ENCODE measurements around the gene SOSTDC1.

DNA sequence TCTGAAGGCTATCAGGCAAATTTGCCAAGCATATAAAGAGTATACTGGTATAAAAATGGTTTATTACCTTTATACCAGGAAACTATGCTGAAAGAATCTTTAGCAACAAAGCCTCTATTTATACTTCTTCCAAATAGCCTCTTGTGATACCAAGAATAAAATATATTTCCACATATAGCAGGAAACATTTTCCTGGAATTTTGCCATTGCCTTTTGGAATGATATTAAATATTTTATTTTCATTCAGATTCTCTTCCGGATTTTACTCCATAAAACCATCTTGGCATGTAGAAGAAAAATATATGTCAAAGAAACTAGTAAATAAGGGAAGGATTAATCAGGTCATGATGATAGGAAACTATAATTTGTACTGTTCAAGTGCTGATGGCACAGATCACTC lies 17.7 kb downstream of the SOSTDC1 start:
- TF ChIP-seq POLR2A (IDR thresholded peaks at IDR 0.05; ENCODE audit: low read depth, low read length) (no peak), POLR2AphosphoS5 (IDR thresholded peaks at IDR 0.05; ENCODE audit: low read depth, low read length) (no peak), TAF1 (IDR thresholded peaks at IDR 0.05; ENCODE audit: borderline replicate concordance, low read depth, low read length) (no peak)

All from GM12892 (cell line).